Naive B cell (primary cell): Measurements from ENCODE around the gene ZNF747. TPM values are rescaled to one million over a fixed set of nuclear protein-coding genes. Genes with fewer than 3 reads are reported as not detected.
A peak's percentile ranks its signal among the peaks of the same experiment; 100 is the strongest.
"Not testable (repeated sequence)": the region's sequence is repeated elsewhere in the genome, so short reads cannot be mapped to it uniquely, and the experiment has no call there.

Experiments used
- ATAC-seq, 2 donors: fragments of 150-1000 bp; cut with Tn5 transposase; 2 replicates each; pipeline ENCODE4 v1.10.0; 2021; ENCODE audit warnings: low read depth in 2 of 2, mild to moderate bottlenecking in 2 of 2, moderate library complexity in 2 of 2
- DNase-seq: peaks from one replicate; pipeline ENCODE4 v3.0.0; 2022
- H3K27ac Mint-ChIP-seq, 6 donors: one replicate each; pipeline ENCODE4 v1.8.0; 2020 to 2022; ENCODE audit warnings: mild to moderate bottlenecking in 6 of 6, mixed read lengths in 6 of 6, moderate library complexity in 5 of 6, inconsistent platforms in 2 of 6
- H3K27me3 Mint-ChIP-seq, 3 donors: one replicate each; pipeline ENCODE4 v1.8.0; 2021 to 2022; ENCODE audit warnings: mixed read lengths in 3 of 3, mild to moderate bottlenecking in 1 of 3
- H3K36me3 Mint-ChIP-seq, 2 donors: one replicate each; pipeline ENCODE4 v1.8.0; 2020 to 2022; ENCODE audit warnings: mixed read lengths in 2 of 2, inconsistent platforms in 1 of 2, mild to moderate bottlenecking in 1 of 2
- H3K4me1 Mint-ChIP-seq, 3 donors: one replicate each; pipeline ENCODE4 v1.8.0; 2020 to 2022; ENCODE audit warnings: mixed read lengths in 3 of 3, inconsistent platforms in 1 of 3, mild to moderate bottlenecking in 1 of 3, moderate library complexity in 1 of 3
- H3K4me3 Mint-ChIP-seq, 8 donors: one replicate each; pipeline ENCODE4 v1.8.0; 2020 to 2022; ENCODE audit warnings: mild to moderate bottlenecking in 8 of 8, mixed read lengths in 8 of 8, moderate library complexity in 8 of 8, inconsistent platforms in 2 of 8
- H3K9me3 Mint-ChIP-seq, 7 donors: one replicate each; pipeline ENCODE4 v1.8.0; 2020 to 2022; ENCODE audit warnings: mixed read lengths in 7 of 7, mild to moderate bottlenecking in 5 of 7, inconsistent platforms in 2 of 7, moderate library complexity in 1 of 7
- polyA plus RNA-seq, 6 donors: library from polyadenylated mRNA; unstranded; fragments of 300-500 nt; fragmentation: Illumina TruSeq; gene quantifications; one replicate each; pipeline ENCODE4 v1.2.3, GENCODE V29; 2021; ENCODE audit warnings: low read depth in 6 of 6

Gene ZNF747
- polyA plus RNA-seq, 6 donors from 2014 or later: 12.0 to 18.3 (median 15.1) TPM

DNA sequence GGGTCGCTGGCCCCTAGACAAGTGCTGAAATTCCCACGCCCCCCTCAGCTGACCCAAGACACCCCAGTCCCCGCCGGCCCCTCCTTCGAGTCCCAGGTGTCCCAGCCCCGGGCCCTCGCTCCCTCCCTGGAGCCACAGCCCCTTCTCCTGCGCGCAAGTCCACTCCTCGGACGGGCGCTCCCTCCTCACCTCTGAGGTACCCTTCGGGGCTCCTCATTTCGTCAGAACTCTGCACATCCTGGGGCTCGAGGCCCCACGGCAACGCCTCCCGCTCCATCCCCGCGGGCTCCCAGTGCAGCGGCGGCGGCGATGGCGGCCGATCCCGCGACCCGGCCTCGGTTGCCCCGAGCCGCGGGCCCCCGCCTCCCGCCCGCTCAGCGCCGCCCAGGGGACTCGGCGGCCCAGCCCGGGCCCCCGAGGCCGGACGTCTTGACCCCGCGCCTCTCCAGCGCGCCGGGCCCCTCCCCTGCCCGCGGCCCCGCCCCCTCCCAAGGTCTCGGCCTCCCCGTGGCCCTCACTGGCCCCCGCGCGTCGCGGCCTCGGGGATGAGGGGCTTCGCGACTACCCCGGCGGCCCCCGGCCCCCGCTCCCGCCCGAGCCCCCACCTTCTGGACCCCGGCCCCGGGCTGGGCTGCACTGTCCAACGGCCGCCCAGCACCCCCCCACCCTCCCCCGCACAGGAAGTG, 8.4 kb downstream of the ZNF747 start, which contains the start of gene ZNF768:
Gene ZNF768, minus strand, starts transcription at position 430 of the 686 bp plus-strand sequence. Its CDS starts 153 bp downstream, at position 277.
- peak within 1 kb of the TSS; percentile 92 to 98 (median 96) for H3K27ac Mint-ChIP-seq
- peak within 1 kb of the TSS; percentile 83 to 99 (median 94) for H3K4me3 Mint-ChIP-seq
- ATAC-seq (peak; percentile 5 to 11), DNase-seq (no peak)
- no peaks in the 10 kb centered on the region for H3K27me3 Mint-ChIP-seq
- peaks cover 7 to 8% of the 10 kb centered on the region in 2 donors for H3K36me3 Mint-ChIP-seq
- peaks cover 18 to 36% (median 32%) of the 10 kb centered on the region in 3 donors for H3K4me1 Mint-ChIP-seq
- H3K9me3 Mint-ChIP-seq: no peaks in the 10 kb centered on the region

DNA sequence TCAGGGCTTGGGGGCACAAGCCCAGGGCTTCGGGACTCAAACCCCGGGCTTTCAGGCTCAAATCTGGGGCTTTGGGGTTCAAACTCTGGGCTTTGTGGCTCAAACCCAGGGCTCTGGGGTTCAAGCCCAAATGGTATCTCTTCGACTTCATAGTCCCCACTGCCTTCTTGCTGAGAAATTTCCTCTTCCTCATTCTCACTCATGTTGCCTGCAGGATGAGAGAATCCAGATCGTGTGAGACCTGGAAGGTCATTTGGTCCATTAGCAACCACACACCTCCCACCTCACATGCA, 8.9 kb downstream of the ZNF747 start:
- Mint-ChIP-seq H3K4me1 (peaks cover 18 to 34% (median 32%) of the 10 kb centered on the region in 3 donors), H3K36me3 (peaks cover 7 to 8% of the 10 kb centered on the region in 2 donors), H3K4me3 (peak overlapping the region; percentile 82 to 99 (median 94)), H3K27me3 (no peaks in the 10 kb centered on the region), H3K9me3 (no peaks in the 10 kb centered on the region), H3K27ac (peak overlapping the region in 5 of 6 donors; percentile 16 to 96 (median 81))
- DNase-seq (no peak), ATAC-seq (no peak)

DNA sequence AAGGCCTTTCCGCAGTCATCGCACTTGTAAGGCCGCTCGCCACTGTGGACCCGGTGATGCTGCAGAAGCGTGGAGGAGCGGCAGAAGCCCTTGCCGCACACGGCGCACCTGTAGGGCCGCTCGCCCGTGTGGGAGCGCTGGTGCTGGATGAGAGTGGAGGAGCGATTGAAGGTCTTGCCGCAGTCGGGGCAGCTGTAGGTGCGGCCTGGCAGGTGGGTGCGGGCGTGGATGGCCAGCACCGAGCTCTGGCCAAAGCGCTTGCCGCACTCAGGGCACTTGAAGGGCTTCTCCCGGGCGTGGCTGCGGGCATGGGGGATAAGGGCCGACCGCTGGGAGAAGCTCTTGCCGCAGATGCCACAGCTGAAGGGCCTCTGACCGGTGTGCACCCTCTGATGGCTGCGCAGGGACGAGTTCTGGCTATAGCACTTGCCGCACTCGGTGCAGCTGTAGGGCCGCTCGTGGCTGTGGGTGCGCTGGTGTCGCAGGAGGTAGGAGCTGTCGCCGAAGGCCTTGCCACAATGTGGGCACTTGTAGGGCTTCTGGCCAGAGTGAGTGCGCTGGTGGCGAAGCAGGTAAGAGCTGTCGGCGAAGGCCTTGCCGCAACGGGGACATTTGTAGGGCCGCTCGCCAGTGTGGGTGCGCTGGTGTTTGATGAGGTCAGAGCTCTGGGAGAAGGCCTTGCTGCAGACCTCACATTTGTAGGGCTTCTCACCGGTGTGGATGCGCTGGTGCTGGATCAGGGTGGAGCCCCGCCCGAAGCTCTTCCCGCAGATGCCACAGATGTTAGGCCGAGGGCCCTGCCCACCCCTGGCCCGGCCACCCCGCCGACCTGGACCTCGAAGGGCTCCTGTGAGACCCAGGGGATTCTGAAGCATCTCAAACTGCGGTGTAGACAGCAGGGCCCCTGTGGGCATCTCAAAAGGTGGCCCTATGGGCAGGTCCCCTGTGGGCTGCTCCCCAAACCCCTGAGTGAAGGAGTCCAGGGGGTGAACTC, 9.8 kb downstream of the ZNF747 start:
- Mint-ChIP-seq H3K36me3 (peaks cover 7 to 9% of the 10 kb centered on the region in 2 donors), H3K4me1 (peaks cover 18 to 28% (median 27%) of the 10 kb centered on the region in 3 donors), H3K27ac (no peak overlapping the region), H3K4me3 (peak overlapping the region in 7 of 8 donors; percentile 44 to 99 (median 62)), H3K9me3 (no peaks in the 10 kb centered on the region), H3K27me3 (no peaks in the 10 kb centered on the region)
- DNase-seq (no peak), ATAC-seq (no peak)

DNA sequence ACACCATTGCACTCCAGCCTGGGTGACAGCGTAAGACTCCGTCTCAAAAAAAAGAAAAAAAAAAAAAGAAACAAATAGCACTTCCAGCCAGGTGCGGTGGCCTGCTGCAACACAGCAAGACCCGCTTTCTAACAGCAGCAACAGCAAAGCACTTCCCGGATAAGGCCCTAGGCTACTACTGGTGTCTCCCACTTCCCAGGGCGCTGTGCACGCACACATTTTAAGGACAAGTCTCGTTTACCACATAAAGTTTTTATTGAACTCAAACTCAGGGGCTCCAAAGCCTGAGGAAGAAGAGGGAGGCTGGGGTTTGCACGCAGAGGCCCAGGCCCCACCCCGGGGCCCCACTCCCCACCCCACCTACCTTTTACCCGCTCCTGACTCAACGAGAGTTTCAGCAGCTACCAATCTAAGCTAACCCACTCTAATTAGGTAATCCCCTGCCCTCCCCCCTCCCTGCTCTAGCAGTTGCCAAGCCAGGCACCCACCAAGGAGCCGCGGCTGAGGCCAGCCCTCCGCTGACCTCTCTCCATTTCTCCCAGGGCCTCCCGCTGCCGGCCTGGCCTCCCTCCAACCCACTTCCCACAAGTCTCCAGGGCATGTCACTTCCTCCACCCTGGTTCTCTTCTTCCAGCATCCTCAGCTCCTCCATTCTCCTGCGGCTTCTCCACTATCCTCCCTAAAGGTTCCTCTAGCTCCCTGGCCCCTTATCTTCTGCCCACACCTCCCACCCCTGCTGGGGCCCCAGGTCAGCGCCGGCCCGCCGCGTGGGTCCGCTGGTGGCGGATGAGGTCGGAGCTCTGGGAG, 10.7 kb downstream of the ZNF747 start:
- Mint-ChIP-seq H3K9me3 (no peaks in the 10 kb centered on the region), H3K4me3 (peak overlapping the region in 3 of 8 donors; percentile 37 to 59 (median 47)), H3K27ac (peak overlapping the region in 1 of 6 donors; percentile 24), H3K27me3 (no peaks in the 10 kb centered on the region), H3K4me1 (peaks cover 18 to 33% (median 22%) of the 10 kb centered on the region in 3 donors), H3K36me3 (peaks cover 7 to 18% of the 10 kb centered on the region in 2 donors)
- ATAC-seq (no peak), DNase-seq (no peak)

DNA sequence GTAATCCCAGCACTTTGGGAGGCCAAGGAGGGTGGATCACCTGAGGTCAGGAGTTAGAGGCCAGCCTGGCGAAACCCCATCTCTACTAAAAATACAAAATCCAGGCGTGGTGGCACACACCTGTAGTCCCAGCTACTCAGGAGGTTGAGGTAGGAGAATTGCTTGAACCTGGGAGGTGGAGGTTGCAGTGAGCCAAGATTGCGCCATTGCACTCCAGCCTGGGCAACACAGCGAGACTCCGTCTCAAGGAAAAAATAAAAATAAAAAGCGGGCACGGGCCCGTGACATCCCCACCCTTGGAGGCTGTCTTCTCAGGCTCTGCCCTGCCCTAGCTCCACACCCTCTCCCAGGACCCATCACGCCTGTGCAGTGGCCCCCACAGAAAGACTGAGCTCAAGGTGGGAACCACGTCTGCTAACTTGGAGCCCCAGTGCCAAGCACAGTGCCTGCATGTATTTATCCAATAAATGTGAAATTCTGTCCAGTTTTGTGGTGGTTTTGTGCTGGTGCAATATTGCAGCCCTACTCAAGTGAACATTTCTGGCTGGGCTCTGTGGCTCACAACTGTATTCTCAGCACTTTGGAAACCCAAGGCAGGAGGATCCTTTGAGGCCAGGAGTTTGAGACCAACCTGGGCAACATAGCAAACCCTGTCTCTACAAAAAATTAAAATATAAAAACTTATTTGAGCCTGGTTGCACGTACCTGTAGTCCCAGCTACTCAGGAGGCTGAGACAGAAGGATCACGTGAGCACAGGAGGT, 11.8 kb downstream of the ZNF747 start:
- H3K27ac Mint-ChIP-seq, H3K9me3 Mint-ChIP-seq, ATAC-seq, DNase-seq, H3K27me3 Mint-ChIP-seq: not testable (repeated sequence)
- H3K4me1 Mint-ChIP-seq: peaks cover 12 to 24% (median 15%) of the 10 kb centered on the region in 3 donors
- H3K4me3 Mint-ChIP-seq: peak overlapping the region in 1 of 8 donors; percentile 72
- peaks cover 11 to 25% of the 10 kb centered on the region in 2 donors for H3K36me3 Mint-ChIP-seq

DNA sequence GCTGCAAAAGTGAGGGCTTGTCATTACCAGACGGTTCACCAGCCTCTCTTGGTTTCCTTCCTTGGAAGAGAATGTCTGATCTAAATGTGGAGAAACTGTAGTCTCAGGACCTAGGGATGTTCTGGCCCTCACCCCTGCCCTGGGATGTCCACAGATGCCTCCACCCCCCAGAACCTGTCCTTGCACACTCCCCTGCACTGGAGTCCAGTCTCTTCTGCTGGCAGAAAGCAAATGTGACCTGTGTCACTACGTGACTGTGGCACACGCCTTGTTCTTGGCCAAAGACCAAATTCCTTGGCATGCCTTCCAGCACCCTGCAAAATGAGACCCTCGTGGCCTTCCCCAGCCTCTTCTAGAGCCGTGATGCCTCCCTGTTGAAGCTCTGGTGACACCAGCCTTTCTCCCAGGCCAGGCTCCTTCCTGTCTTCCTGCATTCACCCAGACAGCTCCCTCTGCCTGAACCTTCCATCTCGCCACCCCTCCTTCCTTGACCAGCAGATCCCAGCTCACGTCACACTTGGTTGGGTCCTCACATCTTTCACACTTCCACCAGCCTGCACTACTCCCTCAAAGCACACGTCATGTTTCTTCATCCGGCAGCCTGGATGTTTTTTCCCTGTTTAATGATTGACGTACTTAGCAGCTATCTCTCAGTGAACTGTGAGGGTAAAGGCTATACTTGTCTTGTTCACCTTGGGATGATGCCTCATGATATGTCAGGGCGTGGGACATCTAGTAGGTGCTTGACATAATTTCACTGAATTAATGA, 12.6 kb downstream of the ZNF747 start:
- H3K4me1 Mint-ChIP-seq: peaks cover 6 to 17% (median 10%) of the 10 kb centered on the region in 3 donors
- peak overlapping the region in 3 of 6 donors; percentile 34 to 83 (median 75) for H3K27ac Mint-ChIP-seq
- DNase-seq (no peak), ATAC-seq (no peak)
- H3K36me3 Mint-ChIP-seq: peaks cover 11 to 25% of the 10 kb centered on the region in 2 donors
- no peaks in the 10 kb centered on the region for H3K9me3 Mint-ChIP-seq
- H3K27me3 Mint-ChIP-seq: no peaks in the 10 kb centered on the region
- H3K4me3 Mint-ChIP-seq: peak overlapping the region in 2 of 8 donors; percentile 68 to 72

DNA sequence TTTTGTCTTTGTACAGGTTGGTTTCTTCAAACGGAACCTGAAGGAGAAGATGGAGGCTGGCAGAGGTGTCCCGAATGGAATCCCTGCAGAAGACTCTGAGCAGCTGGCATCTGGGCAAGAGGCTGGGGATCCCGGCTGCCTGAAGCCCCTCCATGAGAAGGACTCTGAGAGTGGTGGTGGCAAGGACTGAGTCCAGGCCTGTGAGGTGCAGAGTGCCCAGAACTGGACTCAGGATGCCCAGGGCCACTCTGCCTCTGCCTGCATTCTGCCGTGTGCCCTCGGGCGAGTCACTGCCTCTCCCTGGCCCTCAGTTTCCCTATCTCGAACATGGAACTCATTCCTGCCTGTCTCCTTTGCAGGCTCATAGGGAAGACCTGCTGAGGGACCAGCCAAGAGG, 13.2 kb downstream of the ZNF747 start:
- DNase-seq (no peak), ATAC-seq (no peak)
- H3K4me3 Mint-ChIP-seq: no peak overlapping the region
- no peaks in the 10 kb centered on the region for H3K9me3 Mint-ChIP-seq
- H3K27ac Mint-ChIP-seq: peak overlapping the region in 1 of 6 donors; percentile 38
- H3K36me3 Mint-ChIP-seq: peaks cover 11 to 25% of the 10 kb centered on the region in 2 donors
- no peaks in the 10 kb centered on the region for H3K27me3 Mint-ChIP-seq
- H3K4me1 Mint-ChIP-seq: peaks cover 6 to 17% (median 10%) of the 10 kb centered on the region in 3 donors

DNA sequence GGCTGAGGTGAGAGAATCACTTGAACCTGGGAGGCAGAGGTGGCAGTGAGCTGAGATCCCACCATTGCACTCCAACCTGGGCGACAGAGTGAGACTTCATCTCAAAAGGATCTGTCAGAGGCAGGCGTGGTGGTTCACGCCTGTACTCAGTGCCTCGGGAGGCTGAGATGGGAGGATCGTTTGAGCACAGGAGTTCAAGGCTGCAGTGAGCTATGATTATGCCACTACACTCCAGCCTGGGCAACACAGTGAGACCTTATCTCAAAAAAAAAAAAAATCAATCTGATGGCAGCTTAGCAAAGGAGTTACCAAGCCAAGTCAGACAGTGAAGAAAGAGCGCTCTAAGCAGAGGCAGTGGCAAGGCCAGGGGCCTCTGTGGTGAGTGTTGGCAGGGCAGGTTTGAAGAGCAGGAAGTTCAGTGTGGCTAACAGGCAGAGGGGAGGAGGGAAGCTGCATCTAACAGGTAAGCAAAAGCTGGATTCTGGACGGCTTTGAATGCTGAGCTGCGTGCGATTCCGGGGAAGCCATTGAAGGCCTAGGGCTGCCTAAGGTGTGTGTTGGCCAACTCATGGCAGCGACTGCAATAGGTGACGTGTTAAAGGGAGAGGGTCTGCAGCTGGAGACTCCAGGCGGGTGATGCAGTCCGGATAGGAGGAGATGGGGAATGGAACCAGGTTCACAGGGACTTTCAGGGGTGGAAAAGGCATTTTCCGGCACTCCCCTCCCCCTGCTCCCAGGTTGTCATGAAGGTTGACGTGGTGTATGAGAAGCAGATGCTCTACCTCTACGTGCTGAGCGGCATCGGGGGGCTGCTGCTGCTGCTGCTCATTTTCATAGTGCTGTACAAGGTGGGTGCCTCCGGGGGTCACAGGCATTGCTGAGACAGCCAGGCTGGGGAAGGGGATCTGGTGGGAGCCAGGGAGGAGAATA, 15.3 kb downstream of the ZNF747 start:
- Mint-ChIP-seq H3K4me3 (peak overlapping the region in 2 of 8 donors; percentile 43 to 44), H3K36me3 (peaks cover 11 to 33% of the 10 kb centered on the region in 2 donors), H3K4me1 (peaks cover 0 to 8% (median 6%) of the 10 kb centered on the region in 3 donors), H3K9me3 (no peaks in the 10 kb centered on the region), H3K27me3 (no peaks in the 10 kb centered on the region), H3K27ac (peak overlapping the region in 3 of 6 donors; percentile 35 to 83 (median 79))
- no peak for DNase-seq
- no peak for ATAC-seq

DNA sequence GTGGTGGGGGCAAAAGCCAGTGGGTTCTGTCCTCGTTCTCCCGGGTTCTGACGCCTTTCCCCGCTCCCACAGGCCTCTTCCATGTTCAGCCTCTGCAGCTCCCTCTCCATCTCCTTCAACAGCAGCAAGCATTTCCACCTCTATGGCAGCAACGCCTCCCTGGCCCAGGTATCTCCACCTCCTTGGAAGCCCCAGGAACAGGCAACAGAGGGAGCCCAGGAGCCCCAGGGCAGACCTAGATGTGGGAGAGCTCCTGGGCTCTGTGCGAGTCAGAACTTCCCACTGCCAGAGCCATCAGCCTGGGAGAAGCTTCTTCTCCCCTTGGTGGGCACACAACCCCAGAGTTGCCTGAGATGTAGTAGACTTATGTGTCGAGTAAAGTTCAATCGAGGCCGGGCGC, 16.1 kb downstream of the ZNF747 start:
- no peak overlapping the region for H3K27ac Mint-ChIP-seq
- H3K4me3 Mint-ChIP-seq: peak overlapping the region in 1 of 8 donors; percentile 43
- no peaks in the 10 kb centered on the region for H3K27me3 Mint-ChIP-seq
- H3K36me3 Mint-ChIP-seq: peaks cover 11 to 37% of the 10 kb centered on the region in 2 donors
- H3K4me1 Mint-ChIP-seq: peaks cover 0 to 8% (median 6%) of the 10 kb centered on the region in 3 donors
- no peak for ATAC-seq
- H3K9me3 Mint-ChIP-seq: no peaks in the 10 kb centered on the region
- DNase-seq: no peak

DNA sequence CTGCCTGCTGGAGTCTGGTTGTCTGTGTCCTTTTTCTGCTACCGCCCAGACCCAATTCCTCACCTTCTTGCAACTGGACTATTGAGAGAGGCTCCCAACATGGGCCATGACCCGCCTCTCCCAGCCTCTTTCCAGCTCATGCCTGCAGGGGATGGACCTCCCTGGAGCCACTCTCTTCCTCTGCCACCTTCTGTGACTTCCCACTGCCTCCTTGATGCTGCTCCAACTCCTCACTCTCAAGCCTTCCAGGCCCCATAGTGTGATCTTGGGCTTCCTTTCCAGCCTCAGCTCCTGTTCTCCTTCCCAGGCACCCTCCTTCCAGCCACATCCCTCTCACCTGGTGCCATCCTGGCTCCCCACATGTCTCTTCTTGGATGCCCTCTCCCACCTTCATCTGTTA, 19.4 kb downstream of the ZNF747 start:
- H3K4me1 Mint-ChIP-seq: peaks cover 0 to 6% (median 4%) of the 10 kb centered on the region in 3 donors

DNA sequence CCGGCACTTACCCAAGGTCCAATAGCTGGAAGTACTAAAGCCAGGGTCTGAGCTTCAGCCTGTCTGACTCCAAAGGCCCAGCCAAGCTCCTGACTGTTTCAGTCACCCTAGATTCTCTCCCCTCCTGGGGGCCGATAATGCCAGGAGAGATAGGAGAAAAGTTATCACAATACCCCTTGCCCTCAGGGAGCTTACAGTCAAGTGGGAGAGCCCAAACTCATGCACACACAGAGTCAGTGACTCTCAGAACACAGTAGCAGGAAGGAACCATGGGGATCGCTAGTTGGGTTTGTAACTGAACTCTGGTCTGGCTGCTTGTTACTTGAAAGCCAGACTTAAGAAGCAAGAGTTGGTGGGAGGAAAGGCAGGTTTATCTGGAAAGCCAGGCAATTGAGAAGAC, 23.1 kb downstream of the ZNF747 start:
- no peaks in the 10 kb centered on the region for H3K9me3 Mint-ChIP-seq
- DNase-seq (no peak), ATAC-seq (no peak)
- peaks cover 0 to 4% (median 0%) of the 10 kb centered on the region in 3 donors for H3K4me1 Mint-ChIP-seq
- no peak overlapping the region for H3K4me3 Mint-ChIP-seq
- H3K36me3 Mint-ChIP-seq: peaks cover 18 to 42% of the 10 kb centered on the region in 2 donors
- H3K27ac Mint-ChIP-seq: peak overlapping the region in 1 of 6 donors; percentile 10
- H3K27me3 Mint-ChIP-seq: no peaks in the 10 kb centered on the region

More for the DNA sequence above, 19.4 kb downstream of the ZNF747 start:
- Mint-ChIP-seq H3K27ac (peak overlapping the region in 1 of 6 donors; percentile 17), H3K9me3 (no peaks in the 10 kb centered on the region), H3K27me3 (no peaks in the 10 kb centered on the region), H3K36me3 (peaks cover 22 to 57% of the 10 kb centered on the region in 2 donors), H3K4me3 (no peak overlapping the region)
- no peak for DNase-seq
- ATAC-seq: no peak
